GM23248 (cell line): ENCODE results near the gene SH3BP2. TPM values are rescaled to one million over a fixed set of nuclear protein-coding genes. Genes with fewer than 3 reads are reported as not detected.

Experiments used
- DNase-seq: peaks from one replicate; pipeline ENCODE4 v3.0.0-alpha.2; 2015
- H2AFZ ChIP-seq: fragments of 200-600 bp; sonication (generic); 2 replicates; pipeline ENCODE4 v1.6.1; 2016; ENCODE audit warnings: antibody characterized with exemption
- H3F3A ChIP-seq: fragments of 200-600 bp; sonication (generic); 2 replicates; pipeline ENCODE4 v1.6.1; 2016; ENCODE audit warnings: mild to moderate bottlenecking, antibody characterized with exemption, mixed run types; ENCODE audit not compliant: insufficient read depth
- H3K27ac ChIP-seq: fragments of 200-600 bp; sonication (generic); 2 replicates; pipeline ENCODE4 v1.5.1; 2016; ENCODE audit warnings: mild to moderate bottlenecking
- H3K27me3 ChIP-seq: fragments of 200-600 bp; sonication (generic); replicated peaks from 2 replicates; pipeline ENCODE4 v1.6.1; 2016; ENCODE audit warnings: mild to moderate bottlenecking; ENCODE audit not compliant: insufficient read depth
- H3K36me3 ChIP-seq: fragments of 200-600 bp; sonication (generic); 2 replicates; pipeline ENCODE4 v1.6.1; 2016; ENCODE audit warnings: low read depth, mild to moderate bottlenecking
- H3K4me1 ChIP-seq: fragments of 200-600 bp; sonication (generic); 2 replicates; pipeline ENCODE4 v1.6.1; 2016; ENCODE audit warnings: mild to moderate bottlenecking; ENCODE audit not compliant: insufficient read depth
- H3K4me2 ChIP-seq: fragments of 200-600 bp; sonication (generic); one replicate; pipeline ENCODE4 v1.6.1; 2016; ENCODE audit warnings: mild to moderate bottlenecking; ENCODE audit not compliant: unreplicated experiment
- H3K4me3 ChIP-seq: fragments of 200-600 bp; sonication (generic); 2 replicates; pipeline ENCODE4 v1.5.1; 2016; ENCODE audit warnings: mild to moderate bottlenecking
- H3K79me2 ChIP-seq: fragments of 200-600 bp; sonication (generic); 2 replicates; pipeline ENCODE4 v1.6.1; 2016; ENCODE audit warnings: mild to moderate bottlenecking; ENCODE audit not compliant: insufficient read depth
- H3K9ac ChIP-seq: fragments of 200-600 bp; sonication (generic); 2 replicates; pipeline ENCODE4 v1.6.1; 2016; ENCODE audit warnings: mild to moderate bottlenecking
- H3K9me2 ChIP-seq: fragments of 200-600 bp; sonication (generic); 2 replicates; pipeline ENCODE4 v1.6.1; 2016; ENCODE audit warnings: mixed run types, mild to moderate bottlenecking, moderate library complexity; ENCODE audit not compliant: insufficient read depth
- H3K9me3 ChIP-seq: fragments of 200-600 bp; sonication (generic); one replicate; pipeline ENCODE4 v1.6.1; 2017; ENCODE audit warnings: low read depth
- H4K20me1 ChIP-seq: fragments of 200-600 bp; sonication (generic); 2 replicates; pipeline ENCODE4 v1.6.0; 2016; ENCODE audit not compliant: insufficient read depth
- EZH2 ChIP-seq: fragments of 200-600 bp; sonication (generic); IDR thresholded peaks from 2 replicates; pipeline ENCODE4 v1.6.1; 2018; ENCODE audit warnings: antibody characterized with exemption, mild to moderate bottlenecking; ENCODE audit not compliant: insufficient read depth, poor library complexity, severe bottlenecking
- EZH2phosphoT487 ChIP-seq: fragments of 200-600 bp; sonication (generic); IDR thresholded peaks from 2 replicates; pipeline ENCODE4 v1.6.1; 2018; ENCODE audit warnings: antibody characterized with exemption, moderate library complexity, mild to moderate bottlenecking, low read depth; ENCODE audit not compliant: insufficient read depth
- WGBS, 2 experiments: methylation state at CpG; one replicate each; pipeline ENCODE4 v1.1.6; 2015 to 2017; ENCODE audit warnings: low lambda C conversion rate in 2 of 2, low coverage in 1 of 2; ENCODE audit errors: missing lambda C conversion rate in 2 of 2; 5-methylcytosine and 5-hydroxymethylcytosine counted together
- in situ Hi-C: fragments of 300-500 bp; cut with MboI; formaldehyde crosslinking; loops from 2 replicates; pipeline ENCODE4 v1.15.0; 2020
- polyA plus RNA-seq: library from polyadenylated mRNA; unstranded; fragments of >200 nt; fragmentation: Nextera tagmentation; extraction: Ambion mirVana; gene quantifications from 2 replicates; pipeline ENCODE4 v1.2.1, GENCODE V29; 2016
- total RNA-seq: library from RNA; depleted of rRNA; stranded (reverse); fragments of >200 nt; shearing (Covaris generic); gene quantifications from 2 replicates; pipeline ENCODE4 v1.2.3, GENCODE V29; 2014

SH3BP2 gene
- total and polyA plus RNA-seq, 2 experiments from 2014 or later, result 20.9 to 31.2 TPM

DNA sequence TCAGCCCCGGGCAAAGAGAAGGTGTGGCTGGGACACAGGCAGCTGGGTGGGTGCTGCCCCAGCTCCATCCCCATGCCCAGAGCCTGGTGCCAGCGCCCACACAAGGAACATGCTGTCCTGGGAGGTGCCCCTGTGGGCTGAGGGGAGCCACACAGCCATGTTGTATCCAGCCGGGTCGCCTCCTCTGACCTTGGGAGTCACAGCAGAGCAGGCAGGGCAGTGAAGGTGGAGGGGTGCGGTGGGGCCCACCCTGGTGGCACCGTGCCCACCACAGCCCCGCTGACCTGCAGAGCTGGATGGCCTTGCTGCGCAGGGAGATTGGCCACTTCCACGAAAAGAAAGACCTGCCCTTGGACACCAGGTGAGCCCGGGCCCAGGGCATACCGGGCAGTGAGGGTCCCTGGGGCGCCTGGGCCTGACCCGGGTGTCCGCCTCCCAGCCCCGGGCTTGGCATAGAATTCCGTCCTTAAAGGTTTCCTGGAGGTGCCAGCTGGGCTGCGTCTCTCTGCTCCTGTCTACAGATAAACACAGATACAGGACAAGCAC, 32.0 kb downstream of the SH3BP2 start:
- H2AFZ ChIP-seq, result no peak overlapping the region
- no peaks in the 10 kb centered on the region for H3K27me3 ChIP-seq
- DNase-seq, result no peak
- in situ Hi-C loops, result no loop called here
- no peaks in the 10 kb centered on the region for H3F3A ChIP-seq
- H3K9me2 ChIP-seq, result no peaks in the 10 kb centered on the region
- WGBS, 2 experiments, result 89 to 92% methylated on average over 17 of the region's 17 CpGs
- no peaks in the 10 kb centered on the region for H3K4me1 ChIP-seq
- no peak overlapping the region for H3K9ac ChIP-seq
- no peaks in the 10 kb centered on the region for H3K9me3 ChIP-seq
- H3K79me2 ChIP-seq, result 0 out of 2 replicates have a peak, but pooled peaks cover 4% of the 10 kb centered on the region
- H3K36me3 ChIP-seq, result no peaks in the 10 kb centered on the region
- no peak overlapping the region for H3K27ac ChIP-seq
- no peak overlapping the region for H3K4me3 ChIP-seq
- H4K20me1 ChIP-seq, result no peaks in the 10 kb centered on the region
- TF ChIP-seq EZH2 (no peak), EZH2phosphoT487 (no peak)
- no peak overlapping the region for H3K4me2 ChIP-seq

- WGBS, 2 experiments, result 62 to 68% methylated on average over 12 to 13 of the region's 13 CpGs
Measured at GRCh38 chr4:2825740-2826139, 32.9 kb downstream of the SH3BP2 start.

GRCh38 chr4:2827071-2827873, 34.4 kb downstream of the SH3BP2 start:
- no peak overlapping the region for H3K4me3 ChIP-seq
- no peaks in the 10 kb centered on the region for H3K9me3 ChIP-seq
- no peak overlapping the region for H3K27ac ChIP-seq
- no peak for DNase-seq
- no peaks in the 10 kb centered on the region for H3K36me3 ChIP-seq
- WGBS, 2 experiments, result 89 to 91% methylated on average over 27 to 30 of the region's 31 CpGs
- TF ChIP-seq EZH2phosphoT487 (no peak), EZH2 (no peak)
- in situ Hi-C loops, result no loop called here
- no peaks in the 10 kb centered on the region for H3K27me3 ChIP-seq
- H3F3A ChIP-seq, result no peaks in the 10 kb centered on the region
- H3K79me2 ChIP-seq, result no peaks in the 10 kb centered on the region
- no peak overlapping the region for H3K9ac ChIP-seq
- H3K4me2 ChIP-seq, result no peak overlapping the region
- no peaks in the 10 kb centered on the region for H4K20me1 ChIP-seq
- H3K9me2 ChIP-seq, result no peaks in the 10 kb centered on the region
- H3K4me1 ChIP-seq, result no peaks in the 10 kb centered on the region
- H2AFZ ChIP-seq, result no peak overlapping the region

More at GRCh38 chr4:2825740-2826139, 32.9 kb downstream of the SH3BP2 start:
- TF ChIP-seq EZH2phosphoT487, result no peak
- no peak for TF ChIP-seq EZH2
- H3K4me2 ChIP-seq, result no peak overlapping the region
- no peaks in the 10 kb centered on the region for H3K9me2 ChIP-seq
- in situ Hi-C loops, result no loop called here
- H3K27me3 ChIP-seq, result no peaks in the 10 kb centered on the region
- no peaks in the 10 kb centered on the region for H4K20me1 ChIP-seq
- H3K27ac ChIP-seq, result no peak overlapping the region
- H3K9me3 ChIP-seq, result no peaks in the 10 kb centered on the region
- no peak for DNase-seq
- H3K36me3 ChIP-seq, result no peaks in the 10 kb centered on the region
- no peaks in the 10 kb centered on the region for H3F3A ChIP-seq
- no peak overlapping the region for H2AFZ ChIP-seq
- no peaks in the 10 kb centered on the region for H3K4me1 ChIP-seq
- no peak overlapping the region for H3K9ac ChIP-seq
- H3K4me3 ChIP-seq, result no peak overlapping the region
- H3K79me2 ChIP-seq, result 0 out of 2 replicates have a peak, but pooled peaks cover 3% of the 10 kb centered on the region

DNA sequence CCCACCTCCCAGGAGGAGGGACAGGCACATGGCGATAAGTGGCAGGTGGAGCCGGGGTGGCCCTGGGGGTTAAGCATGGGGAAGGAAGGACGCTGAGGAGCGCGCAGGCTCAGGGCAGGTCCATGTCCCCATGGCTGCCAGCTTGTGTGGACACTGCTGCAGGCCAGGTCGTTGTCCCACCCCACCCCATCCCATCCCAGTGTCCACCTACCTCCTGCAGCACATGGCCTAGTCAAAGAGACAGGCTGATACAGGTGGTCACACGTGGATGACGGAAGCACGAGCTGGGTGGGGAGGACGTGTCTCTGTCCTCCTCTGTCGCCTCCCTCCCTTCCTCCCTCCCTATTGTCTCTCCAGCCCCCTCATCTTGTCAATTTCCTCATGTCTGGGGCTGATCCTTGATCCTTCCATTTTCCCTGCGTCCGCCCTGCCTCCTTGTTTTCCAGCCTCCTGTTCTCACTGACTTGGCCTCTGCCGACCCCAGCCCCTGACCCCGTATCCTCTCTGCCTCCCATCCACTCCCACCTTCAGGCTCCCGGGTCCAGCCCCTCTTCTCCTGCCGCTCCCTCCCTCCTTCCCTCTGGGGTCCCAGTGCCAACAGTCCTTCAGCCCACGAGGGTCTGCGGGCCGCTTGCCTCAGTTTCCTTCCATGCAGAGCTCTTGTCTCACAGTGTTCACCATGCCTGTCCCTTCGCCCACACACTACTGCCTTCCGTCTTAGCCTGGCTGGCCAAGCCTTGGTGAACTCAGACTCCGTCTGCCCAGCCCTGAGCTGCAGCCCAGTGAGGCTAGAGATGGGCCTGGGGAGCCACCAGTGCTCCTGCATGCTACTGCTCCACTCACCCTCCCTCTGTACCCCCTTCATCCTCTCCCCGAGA, 35.2 kb downstream of the SH3BP2 start:
- Histone ChIP-seq H3K4me1 (no peaks in the 10 kb centered on the region), H3K9me2 (no peaks in the 10 kb centered on the region), H3K4me2 (no peak overlapping the region), H3K9ac (no peak overlapping the region), H3K27me3 (no peaks in the 10 kb centered on the region), H3K79me2 (no peaks in the 10 kb centered on the region), H3K36me3 (no peaks in the 10 kb centered on the region; the same call in 1 of the 2 replicates), H2AFZ (no peak overlapping the region), H3F3A (no peaks in the 10 kb centered on the region), H3K4me3 (no peak overlapping the region), H4K20me1 (no peaks in the 10 kb centered on the region), H3K27ac (no peak overlapping the region), H3K9me3 (no peaks in the 10 kb centered on the region)
- DNase-seq, result no peak
- in situ Hi-C loops, result no loop called here
- 90 to 94% methylated on average over 15 to 22 of the region's 24 CpGs for WGBS, 2 experiments
- no peak for TF ChIP-seq EZH2
- no peak for TF ChIP-seq EZH2phosphoT487
